Testis (tissue), 2 donors: ENCODE data around the gene NEK11.

ENCODE experiments used
- CTCF ChIP-seq, 3 experiments: fragments of 450-650 bp in 2 of 3; fragments of 200-600 bp in 1 of 3; sonication (generic) in 1 of 3; IDR thresholded peaks; one replicate each; pipeline ENCODE4 v1.5.1; 2016 to 2019; ENCODE audit warnings: antibody characterized with exemption in 3 of 3, mild to moderate bottlenecking in 2 of 3, moderate library complexity in 1 of 3
- POLR2A ChIP-seq: fragments of 450-650 bp; IDR thresholded peaks from one replicate; pipeline ENCODE4 v1.6.1; 2017; ENCODE audit warnings: antibody characterized with exemption, mild to moderate bottlenecking, moderate library complexity

GRCh38 chr3:131216330-131216729, 189.7 kb downstream of the NEK11 start:
- TF ChIP-seq CTCF (IDR thresholded peaks at IDR 0.05): no peak
- no peak for TF ChIP-seq POLR2A
